NAMALWA (cell line): ENCODE results near the gene PRUNE2.

Experiments
- DNase-seq: peaks from one replicate; pipeline ENCODE4 v3.0.0-alpha.2; 2015; ENCODE audit warnings: low spot score

Gene PRUNE2

DNA sequence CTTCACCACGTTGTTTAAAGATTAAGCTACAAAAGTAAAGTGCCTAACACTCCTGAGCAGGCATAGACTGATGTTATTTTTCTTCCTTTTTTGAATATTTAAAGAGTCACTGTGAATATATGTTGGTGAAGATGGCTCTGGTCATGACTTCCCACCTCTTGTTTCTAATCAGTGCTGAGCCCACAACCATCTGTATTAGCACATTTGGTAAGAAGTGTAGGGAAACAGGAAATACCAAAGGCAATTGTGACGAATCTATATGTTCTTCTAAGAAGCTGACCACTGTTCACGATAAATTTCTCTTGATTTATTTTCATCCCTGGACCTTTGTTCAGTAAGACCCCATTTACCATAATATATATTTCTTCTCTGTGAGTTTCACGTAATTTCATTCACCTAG, 249.9 kb downstream of the PRUNE2 start:
- no peak for DNase-seq

DNA sequence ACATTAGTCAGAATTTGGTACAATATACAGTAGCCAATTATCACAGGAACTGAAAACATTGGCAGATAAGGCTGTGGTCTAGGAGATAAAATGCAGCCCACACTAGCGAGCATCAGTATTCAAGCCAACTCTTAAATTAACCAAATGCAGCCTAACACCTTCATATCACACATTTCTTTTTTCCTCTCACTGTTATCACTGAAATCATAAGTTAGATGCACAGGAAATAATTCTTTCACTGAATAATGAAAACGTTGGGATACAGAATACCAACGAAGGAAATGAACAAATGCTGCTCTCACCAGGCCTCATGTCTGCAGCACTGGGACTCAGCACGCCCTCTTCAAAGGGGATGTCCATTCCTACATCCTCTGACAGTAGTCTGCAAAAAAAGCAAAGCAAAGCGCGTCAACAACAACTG, 250.8 kb downstream of the PRUNE2 start:
- no peak for DNase-seq

GRCh38 chr9:76654575-76654974, 251.3 kb downstream of the PRUNE2 start:
- DNase-seq = no peak

- no peak for DNase-seq
Measured at GRCh38 chr9:76654051-76654461, 251.9 kb downstream of the PRUNE2 start.

DNA sequence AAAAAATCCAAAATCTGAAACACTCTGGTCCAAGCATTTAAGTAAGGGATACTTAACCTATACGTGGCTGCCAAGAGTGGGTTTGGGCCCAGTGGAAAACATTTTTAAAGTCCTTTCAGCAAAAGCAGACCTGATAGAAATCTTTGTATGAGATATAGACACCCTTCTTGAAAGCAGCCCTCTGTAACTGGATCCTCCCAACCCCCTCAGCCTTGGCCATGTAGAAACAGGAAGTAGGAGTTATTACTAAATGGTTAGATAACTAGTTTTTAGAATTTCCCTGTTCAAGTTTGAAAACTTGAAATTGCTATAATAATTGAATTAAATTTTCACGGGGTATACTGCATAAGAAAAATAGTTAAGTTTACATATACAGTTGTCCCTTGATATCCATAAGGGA, 253.0 kb downstream of the PRUNE2 start:
- DNase-seq = no peak

- DNase-seq = peak; percentile 11
Measured at GRCh38 chr9:76651119-76651705, 254.7 kb downstream of the PRUNE2 start.

DNA sequence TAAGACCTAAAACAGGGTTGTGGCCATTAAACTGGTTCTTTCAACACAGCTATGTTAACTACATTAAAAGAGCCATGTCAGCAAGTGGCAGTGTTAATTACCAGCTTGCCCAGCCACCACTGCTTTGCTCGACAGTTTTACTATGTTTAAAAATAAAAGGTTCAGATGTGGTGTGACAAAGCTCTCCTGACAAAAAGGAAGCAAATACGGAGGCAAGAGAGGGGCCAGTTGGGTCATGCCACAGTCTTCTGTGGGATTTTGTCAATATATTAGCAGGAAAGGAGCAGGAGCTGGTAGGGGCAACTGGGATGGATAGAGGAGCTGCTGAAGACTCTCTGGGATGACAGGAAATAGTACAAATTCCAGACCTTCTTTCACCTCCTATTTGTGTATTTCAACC, 255.2 kb downstream of the PRUNE2 start:
- DNase-seq = no peak

DNA sequence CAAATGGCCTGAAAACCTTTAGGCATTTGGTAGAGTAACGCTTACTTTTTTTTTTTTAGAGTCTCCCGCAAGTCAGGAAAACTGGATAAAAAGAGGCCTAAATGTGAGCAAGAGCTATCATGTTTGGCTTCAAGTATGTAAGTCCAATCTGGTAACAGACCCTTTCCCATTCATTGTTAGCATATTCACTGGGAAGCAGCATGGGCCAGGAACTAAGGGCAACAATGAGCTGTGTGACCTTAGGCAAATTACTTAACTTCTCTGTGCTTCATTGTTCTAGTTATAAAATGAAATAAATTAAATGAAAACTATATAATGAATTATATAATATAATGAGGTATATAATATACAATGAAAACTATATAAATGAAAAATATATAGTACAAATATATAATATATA, 256.0 kb downstream of the PRUNE2 start:
- DNase-seq = no peak

GRCh38 chr9:76646249-76646648, 259.7 kb downstream of the PRUNE2 start:
- DNase-seq = no peak

GRCh38 chr9:76644647-76645250, 261.2 kb downstream of the PRUNE2 start:
- no peak for DNase-seq

DNA sequence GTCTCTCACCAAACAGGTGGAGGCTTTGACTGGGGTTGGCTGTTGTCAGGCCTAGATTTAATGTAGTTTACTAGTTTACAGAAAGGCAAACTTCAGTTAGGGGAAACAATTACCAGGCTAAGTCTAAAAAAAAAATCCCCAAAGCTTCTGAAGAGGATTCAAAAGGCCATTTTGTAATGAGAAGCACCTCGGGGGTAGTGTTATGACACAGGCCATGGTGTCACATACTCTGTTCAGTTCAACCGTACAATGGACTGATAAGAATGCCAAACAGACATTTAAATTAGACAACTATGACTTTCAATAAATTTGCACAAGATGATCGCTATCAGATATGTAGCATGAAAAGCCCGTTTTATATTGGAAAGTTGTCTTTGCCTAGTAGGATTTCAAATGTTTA, 261.7 kb downstream of the PRUNE2 start:
- DNase-seq = no peak

DNA sequence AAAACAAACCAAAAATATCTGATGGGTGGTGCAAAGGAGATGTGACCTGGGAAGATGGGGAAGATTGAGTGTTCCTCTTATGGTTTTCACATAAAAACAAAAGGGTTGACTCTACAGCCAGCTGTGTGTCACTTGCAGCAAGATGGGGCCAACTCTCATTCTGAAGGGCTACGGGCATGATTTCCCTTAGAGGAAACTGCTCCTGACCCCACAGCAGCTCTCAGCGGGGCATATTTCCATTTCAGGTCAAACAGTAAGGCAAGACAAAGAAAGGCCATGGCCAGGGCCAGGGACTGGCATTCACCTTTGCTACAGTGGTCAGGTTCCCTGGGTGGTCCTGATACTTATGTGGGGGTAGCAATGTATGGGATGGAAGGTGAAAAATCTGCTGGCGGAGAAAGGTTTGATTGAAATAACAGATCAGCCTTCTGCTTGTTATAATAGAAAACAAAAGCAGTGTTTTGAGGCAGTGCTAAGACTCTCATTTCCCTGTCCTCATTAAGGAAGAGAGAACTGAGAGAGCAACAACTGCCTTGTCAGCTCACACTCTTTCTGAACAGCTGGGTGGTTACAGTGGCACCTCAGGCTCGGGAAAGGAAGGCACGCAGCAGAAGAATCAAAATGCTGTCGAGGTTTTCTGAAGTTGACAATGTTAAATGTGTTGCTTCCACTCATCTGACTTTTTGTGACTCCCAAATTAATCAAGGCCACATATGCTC, 262.4 kb downstream of the PRUNE2 start:
- DNase-seq = peak; percentile 10

GRCh38 chr9:76642701-76643209, 263.2 kb downstream of the PRUNE2 start:
- DNase-seq = no peak

- no peak for DNase-seq
Measured at GRCh38 chr9:76642074-76642473, 263.8 kb downstream of the PRUNE2 start.

DNA sequence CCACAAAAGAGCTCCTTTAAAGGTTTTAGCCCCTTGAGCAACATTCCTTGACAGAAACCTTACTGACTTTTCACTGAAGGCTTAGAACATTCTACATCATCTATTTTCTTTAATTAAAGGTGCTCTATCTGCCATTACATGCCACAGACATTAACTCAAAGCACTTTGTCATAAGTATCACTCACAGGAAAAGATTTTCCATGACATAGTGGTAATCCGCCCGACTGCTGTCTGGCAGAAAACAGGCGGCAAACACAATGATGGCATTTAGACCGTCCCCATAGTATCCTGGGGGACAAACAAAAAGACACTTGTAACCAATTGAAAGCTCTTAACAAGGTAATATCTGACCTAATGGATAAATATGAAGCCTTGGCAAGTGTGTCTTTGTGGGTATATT, 267.9 kb downstream of the PRUNE2 start:
- DNase-seq = no peak

GRCh38 chr9:76637416-76637815, 268.5 kb downstream of the PRUNE2 start:
- DNase-seq = no peak

- peak; percentile 20 for DNase-seq
Measured at GRCh38 chr9:76634356-76635054, 271.4 kb downstream of the PRUNE2 start.

DNA sequence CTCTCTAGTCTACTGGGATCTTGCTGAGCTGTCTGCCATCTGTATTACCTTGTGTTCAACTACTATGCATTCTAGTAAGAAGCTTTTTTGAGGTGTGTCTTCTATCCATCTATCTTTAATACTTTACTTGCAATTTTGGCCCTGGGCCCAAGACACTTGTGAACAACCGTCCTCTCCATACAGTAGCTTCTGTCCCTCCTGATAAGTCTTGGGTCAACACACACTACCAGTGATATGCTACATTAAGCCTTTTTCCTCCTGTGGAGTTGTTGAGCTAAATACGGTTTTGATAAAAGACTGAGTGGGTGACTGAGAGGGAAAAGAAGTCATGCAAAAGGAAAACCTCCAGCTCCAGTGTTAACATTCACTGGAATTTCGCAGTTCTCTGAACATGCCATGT, 275.0 kb downstream of the PRUNE2 start:
- DNase-seq = no peak

DNA sequence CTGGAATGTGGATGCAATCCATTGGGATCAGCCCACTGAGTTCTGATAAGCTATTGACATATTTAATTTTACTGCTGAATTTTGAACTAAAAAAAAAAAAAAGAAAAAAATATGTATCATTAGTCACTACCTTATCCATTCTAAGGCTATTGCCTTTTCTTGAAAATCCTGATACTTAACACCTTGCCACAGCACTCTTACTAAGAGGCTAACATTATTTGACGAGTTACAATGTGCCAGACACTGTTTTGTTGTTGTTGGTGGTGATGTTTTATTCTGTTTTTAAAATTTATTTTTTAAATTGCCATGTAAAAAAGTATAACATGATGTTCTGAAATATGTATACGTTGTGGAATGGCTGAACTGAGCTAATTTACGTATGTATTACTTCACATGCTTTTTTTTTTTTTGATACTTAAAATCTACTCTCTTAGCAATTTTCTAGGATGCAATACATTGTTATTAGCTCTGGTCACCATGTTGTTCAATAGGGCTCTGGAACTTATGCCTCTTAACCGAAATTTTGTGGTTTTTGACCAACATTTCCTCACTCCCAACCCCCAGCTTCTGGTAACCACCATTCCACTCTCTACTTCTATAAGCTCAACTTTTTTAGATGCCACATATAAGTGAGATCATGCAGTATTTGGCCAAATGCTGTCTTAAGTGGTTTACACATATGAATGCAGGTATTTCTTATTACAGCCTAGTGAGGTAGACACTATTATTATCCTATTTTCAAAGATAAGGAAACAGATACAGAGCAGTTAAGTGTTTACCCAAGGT, 276.5 kb downstream of the PRUNE2 start:
- DNase-seq = no peak

DNA sequence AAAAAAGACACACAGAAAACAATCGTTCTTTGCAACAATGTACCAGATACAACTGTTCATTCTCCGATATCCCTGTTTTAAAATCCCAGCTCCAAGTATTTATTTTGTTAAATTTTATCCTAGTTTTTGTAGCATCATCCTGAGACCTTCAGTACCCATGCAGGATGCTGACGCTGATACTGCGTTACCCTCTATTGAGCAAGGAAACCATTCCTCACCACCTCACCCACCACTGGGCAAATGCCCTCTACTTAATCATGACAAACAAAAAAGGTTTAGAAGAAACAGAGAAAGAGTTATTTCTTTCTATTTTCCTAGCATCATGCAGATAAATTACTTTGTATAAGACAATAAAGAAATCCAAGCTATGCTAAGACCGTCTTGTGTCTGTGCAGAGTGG, 277.8 kb downstream of the PRUNE2 start:
- no peak for DNase-seq

GRCh38 chr9:76626980-76627379, 278.9 kb downstream of the PRUNE2 start:
- DNase-seq = no peak

DNA sequence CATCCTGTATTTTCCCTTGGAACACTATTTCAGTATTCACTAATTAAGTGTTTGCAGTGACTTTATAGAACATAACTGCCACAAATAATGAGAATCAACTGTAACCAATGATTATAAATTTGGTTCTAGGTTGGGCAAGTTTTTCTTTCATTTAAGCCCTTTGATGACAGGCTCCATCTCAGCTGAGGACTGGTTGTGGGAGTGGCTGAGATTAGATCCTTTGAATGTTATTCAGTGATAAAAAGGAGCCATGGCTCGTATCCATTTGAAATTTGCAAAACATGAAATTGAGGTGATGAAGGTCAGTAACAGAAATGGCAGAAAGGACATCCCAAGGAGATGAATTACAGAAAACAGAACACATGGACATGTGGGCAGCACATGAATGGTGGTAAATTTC, 279.8 kb downstream of the PRUNE2 start:
- DNase-seq = no peak
